GM19328 (cell line): ENCODE measurements around the gene STAU1.
"Not testable (repeated sequence)": the region's sequence is repeated elsewhere in the genome, so short reads cannot be mapped to it uniquely, and the experiment has no call there.

ENCODE experiments used
- ATAC-seq: cut with Tn5 transposase; IDR thresholded peaks from one replicate; pipeline ENCODE4 v1.9.1; 2021; ENCODE audit warnings: mild to moderate bottlenecking, moderate library complexity; ENCODE audit not compliant: unreplicated experiment

STAU1 gene

GRCh38 chr20:49166534-49167449, 21.3 kb downstream of the STAU1 start:
- ATAC-seq, result peak; percentile 48

DNA sequence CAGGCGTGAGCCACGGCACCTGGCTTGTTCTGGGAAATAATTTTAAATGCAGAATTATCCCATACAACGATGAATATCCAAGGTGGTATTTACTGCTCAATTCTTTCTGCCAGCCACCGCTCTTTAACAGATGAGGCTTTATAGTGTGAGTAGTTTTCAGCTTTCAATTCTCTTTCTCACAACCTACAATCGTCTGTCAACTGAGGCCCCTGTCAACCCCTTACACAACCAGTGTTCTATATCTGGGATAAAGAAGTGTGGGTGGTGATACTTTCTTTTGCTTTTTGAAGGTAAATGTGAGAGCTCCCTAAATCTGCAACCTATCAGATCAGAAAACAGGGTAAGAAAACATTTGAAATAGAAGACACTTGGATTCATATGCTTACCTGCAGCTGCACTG, 22.5 kb downstream of the STAU1 start:
- no peak for ATAC-seq

DNA sequence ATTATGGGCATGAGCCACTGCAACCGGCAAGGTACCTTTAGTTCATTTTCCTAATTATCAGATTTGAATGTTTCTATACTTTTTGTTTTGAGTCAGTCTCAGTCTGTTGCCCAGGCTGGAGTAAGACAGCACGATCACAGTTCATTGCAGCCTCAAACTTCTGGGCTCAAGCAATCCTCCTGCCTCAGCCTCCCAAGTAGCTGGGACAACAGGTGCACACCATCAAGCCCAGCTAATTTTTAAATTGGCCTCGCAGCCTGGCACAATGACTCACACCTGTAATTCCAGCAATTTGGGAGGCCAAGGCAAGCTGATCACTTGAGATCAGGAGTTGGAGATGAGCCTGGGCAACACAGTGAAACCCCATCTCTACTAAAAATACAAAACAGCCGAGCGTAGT, 24.4 kb downstream of the STAU1 start:
- ATAC-seq, result no peak

GRCh38 chr20:49161428-49162152, 26.5 kb downstream of the STAU1 start:
- no peak for ATAC-seq

DNA sequence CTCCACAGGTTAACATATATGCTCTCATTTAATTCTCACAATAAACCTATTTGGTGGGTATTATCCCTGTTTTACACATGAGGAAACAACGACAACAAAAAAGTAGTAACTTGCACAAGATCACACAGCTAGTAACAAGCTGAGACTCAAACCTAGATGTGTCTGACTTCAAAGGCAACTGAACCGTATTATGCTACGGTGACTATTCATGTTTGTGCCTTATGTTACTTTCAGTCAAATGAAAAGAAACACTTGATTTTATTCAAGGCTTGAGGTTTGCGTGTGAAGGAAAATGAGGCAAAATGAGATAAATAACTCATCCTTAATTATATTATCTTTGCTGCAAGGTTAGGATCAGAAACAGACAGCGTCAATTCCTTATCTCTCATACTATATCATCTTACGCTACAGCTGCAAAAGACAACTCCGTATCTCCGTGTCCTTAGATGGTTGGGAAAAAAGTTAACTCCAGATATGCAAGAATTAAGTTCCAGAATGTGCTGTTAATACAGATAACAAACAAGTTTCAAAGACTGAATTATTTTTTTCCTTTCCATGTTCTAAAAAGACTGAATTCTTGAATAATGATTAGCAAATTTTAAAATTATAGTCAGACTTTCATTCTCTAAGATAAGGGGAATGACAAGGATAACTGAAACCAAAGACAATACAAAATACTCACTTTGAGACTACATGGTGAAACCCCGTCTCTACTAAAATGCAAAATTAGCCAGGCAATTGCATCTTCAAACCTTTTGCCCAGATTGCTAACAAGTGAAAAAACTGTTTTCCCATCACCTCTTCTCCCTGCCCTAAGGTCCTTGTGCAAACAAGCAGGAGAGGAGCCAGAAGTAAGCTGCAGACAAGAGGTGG, 27.8 kb downstream of the STAU1 start:
- ATAC-seq, result no peak

GRCh38 chr20:49157146-49157545, 31.0 kb downstream of the STAU1 start:
- no peak for ATAC-seq

DNA sequence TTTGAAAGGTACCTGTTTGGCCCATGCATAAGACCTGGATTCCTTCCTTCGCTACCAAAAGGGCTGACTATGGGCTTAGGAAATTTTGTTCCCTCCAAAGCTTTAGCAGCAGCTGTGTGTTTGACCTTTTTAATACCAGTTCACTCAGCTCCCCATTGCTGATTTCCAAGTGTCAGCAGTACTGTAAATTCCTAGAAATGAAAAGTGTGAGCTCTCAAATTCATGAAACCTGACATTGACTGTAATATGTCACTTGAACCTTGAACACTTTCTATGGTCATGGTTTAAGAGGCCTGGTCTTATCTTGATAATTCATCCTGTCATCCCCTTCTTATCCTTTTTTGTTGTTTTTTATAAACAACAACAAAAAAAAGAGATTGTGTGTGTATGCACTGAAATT, 31.7 kb downstream of the STAU1 start:
- no peak for ATAC-seq

DNA sequence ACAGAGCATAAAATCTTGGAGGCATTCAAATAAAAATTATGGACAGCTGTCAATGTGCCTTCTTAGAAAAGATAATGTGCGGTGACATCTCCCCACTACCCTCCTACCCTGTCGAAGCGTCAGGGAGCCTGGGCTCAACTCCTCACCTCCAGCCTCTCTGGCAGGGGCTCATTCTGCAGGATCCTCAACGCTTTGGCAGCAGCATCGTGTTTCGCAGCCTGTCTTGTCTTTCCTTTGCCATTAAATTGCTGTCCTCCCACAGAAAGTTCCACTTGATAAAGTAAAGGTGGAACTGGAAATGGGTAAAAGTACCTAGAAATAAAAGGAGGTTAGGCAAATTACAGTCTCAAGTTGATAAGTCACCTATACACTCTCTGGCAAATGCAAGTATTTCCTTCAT, 36.7 kb downstream of the STAU1 start:
- no peak for ATAC-seq

DNA sequence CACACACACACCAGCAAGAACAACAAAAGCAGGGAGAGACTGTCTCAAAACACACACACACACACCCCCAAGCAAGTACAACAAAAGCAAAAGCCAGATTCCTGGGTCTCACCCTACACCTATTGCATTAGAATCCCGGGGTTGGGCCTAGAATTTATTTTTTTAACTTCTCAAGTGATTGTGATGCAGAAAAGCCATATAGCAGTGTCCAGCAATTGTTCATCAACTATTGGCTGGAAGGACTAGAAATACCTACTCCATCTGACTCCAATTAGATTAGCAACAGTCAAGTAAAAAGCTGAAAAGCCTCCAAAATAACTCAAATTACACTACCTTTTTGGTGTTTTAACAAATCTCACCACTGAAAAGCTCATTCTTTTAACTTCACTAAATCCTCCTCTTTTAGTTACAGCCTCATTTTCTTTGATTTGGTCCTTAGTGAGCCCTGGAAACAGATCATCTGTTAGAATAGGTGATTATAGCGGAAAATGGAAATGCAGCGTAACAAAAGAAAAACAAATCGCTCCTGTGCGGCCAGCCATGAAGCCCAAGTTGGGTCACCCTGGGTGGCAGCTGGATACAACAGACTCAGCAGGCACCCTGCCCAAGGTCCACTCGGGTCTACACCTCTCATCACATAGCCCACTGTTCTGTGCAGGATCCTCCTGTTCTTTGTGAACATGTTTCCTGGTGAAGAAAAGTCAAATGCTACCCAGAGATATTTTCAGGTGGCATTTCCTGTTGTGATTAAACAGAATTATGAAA, 38.7 kb downstream of the STAU1 start:
- ATAC-seq, result no peak

- no peak for ATAC-seq
Observed at GRCh38 chr20:49148601-49149000, 39.5 kb downstream of the STAU1 start.

GRCh38 chr20:49147296-49147695, 40.8 kb downstream of the STAU1 start:
- no peak for ATAC-seq

- no peak for ATAC-seq
Observed at GRCh38 chr20:49146442-49147225, 41.5 kb downstream of the STAU1 start.

- ATAC-seq, result no peak
Observed at GRCh38 chr20:49140834-49141233, 47.3 kb downstream of the STAU1 start.

DNA sequence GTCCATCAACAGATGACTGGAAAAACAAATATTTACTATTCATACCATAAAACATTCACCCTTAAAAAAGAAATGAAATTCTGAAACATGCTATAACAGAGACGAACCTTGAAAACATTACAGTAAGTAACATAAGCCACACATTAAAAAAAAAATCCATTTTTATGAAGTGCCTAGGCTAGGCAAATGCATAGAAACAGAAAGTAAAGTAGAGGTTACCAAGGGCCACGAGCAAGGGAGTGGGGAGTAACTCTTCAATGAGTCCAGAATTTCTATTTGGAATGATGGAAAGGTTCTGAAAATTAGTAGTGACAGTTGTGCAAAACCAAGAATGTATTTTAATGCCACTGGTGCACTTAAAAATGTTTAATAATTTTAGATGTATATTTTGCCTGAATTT, 47.7 kb downstream of the STAU1 start:
- no peak for ATAC-seq

DNA sequence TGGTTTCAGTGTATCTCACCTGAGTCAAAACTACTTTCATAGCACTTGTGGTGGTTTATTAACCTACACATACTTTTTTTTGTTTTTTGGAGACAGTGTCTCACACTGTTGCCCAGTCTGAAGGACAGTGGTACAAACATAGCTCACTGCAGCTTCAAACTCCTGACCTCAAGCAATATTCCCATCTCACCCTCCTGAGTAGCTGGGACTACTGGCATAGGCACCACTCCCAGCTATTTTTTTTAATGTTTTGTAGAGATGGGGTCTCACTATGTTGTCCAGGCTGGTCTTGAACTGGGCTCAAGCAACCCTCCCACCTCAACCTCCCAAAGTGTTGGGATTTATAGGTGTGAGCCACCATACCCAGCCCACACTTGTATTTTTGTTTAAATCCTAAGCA, 49.7 kb downstream of the STAU1 start:
- ATAC-seq, result no peak

DNA sequence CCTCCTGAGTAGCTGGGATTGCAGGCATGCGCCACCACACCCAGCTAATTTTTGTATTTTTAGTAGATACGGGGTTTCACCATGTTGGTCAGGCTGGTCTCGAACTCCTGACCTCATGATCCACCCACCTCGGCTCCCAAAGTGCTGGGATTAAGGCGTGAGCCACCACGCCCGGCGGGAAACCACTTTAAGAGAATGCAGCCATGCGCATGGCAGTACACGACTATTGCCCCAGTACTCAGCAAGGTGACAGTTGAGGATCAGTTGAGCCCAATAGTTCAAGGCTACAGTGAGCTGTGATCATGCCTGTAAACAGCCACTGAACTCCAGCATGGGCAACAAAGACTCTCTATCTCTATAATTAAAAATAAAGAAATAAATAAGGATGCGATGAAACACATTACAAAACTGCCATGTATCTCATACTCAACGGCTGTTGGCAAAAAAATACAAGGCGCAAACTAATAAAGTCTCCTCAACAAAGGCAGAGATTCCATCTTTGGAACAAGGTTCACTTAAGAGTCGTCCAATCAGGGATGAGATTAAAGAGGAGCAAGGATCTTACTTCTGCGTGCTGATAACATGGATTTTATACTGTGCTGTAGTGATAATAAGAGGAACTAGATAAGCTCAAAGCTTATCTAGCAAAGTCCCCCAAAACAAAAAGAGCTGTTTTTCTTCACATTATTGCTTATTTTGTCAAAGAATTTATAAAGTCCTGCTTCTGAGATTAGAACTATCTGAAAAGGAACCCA, 51.1 kb downstream of the STAU1 start:
- no peak for ATAC-seq

DNA sequence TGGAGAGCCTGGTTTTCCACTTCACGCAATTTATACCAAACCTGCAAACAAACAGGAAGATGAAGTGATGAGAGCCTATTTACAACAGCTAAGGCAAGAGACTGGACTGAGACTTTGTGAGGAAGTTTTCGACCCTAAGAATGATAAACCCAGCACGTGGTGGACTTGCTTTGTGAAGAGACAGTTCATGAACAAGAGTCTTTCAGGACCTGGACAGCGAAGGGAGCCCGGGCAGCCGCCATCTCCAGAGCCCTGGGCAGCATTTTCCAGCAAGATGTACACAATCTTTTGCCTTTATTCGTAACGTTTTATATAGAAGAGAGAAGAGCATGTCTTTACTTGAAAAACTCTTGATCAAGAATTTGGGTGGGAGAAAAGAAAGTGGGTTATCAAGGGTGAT, 53.3 kb downstream of the STAU1 start:
- ATAC-seq, result not testable (repeated sequence)

DNA sequence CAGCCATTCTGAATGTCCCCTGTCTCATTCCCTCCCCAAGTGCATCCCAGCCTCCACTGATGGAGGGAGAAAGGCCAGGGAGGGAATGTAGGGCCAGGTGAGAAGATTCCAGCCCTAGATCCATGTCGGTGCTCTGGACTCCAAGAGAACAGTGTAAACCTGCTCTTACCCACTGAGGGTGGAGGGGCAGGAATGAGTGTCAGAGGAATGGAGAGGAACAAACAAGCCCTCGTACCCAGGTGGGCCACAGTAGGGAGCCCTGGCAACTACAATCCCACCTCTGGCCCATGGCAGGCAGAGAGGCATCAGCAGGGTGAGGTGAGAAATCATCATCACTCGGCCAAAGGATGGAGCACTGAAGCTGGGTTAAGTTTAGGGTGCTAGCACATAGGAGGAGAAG, 54.6 kb downstream of the STAU1 start:
- no peak for ATAC-seq

DNA sequence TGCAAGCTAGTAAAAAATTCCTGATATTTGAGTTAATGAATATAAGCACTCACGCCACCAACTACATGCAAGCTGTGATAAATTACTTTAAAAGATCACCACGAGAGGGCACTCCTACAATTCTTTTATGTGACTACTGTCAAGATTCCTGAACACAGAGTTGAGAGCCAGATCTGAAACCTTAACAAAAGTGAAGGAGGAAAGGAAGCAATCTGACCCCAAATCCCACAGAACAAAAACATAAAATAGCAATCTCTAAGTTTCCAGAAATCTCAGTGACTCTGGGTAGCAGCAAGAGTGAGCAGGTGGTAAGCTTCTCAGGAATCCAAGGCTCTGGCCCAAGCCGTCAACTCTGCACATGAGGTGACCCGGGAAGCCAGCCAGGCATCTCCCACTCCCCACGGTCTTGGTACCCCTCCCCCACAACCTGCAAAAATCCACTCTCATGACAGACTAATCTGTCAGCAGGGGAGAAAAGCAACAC, 55.1 kb downstream of the STAU1 start:
- ATAC-seq, result no peak
